Parathyroid adenoma (tissue), 2 donors: Measurements from ENCODE around the gene DHRS4L2.
A peak's percentile ranks its signal among the peaks of the same experiment; 100 is the strongest.
"Not testable (repeated sequence)": the region's sequence is repeated elsewhere in the genome, so short reads cannot be mapped to it uniquely, and the experiment has no call there.

Experiments used
- H2AFZ ChIP-seq: fragments of 300-600 bp; sonication (generic); one replicate; pipeline ENCODE4 v1.7.0; 2017; ENCODE audit warnings: antibody characterized with exemption, mild to moderate bottlenecking
- H3K27ac ChIP-seq: fragments of 300-600 bp; sonication (generic); one replicate; pipeline ENCODE4 v1.7.0; 2017
- H3K27me3 ChIP-seq: fragments of 300-600 bp; sonication (generic); one replicate; pipeline ENCODE4 v1.7.0; 2017; ENCODE audit warnings: low read length; ENCODE audit not compliant: control insufficient read depth, insufficient read depth
- H3K36me3 ChIP-seq: fragments of 300-600 bp; sonication (generic); one replicate; pipeline ENCODE4 v1.7.0; 2017; ENCODE audit warnings: low read length; ENCODE audit not compliant: control insufficient read depth, insufficient read depth
- H3K4me1 ChIP-seq: fragments of 300-600 bp; sonication (generic); one replicate; pipeline ENCODE4 v1.7.0; 2017; ENCODE audit warnings: control low read depth
- H3K4me2 ChIP-seq: fragments of 300-600 bp; sonication (generic); one replicate; pipeline ENCODE4 v1.7.0; 2017; ENCODE audit warnings: low read length
- H3K4me3 ChIP-seq: fragments of 300-600 bp; sonication (generic); one replicate; pipeline ENCODE4 v1.7.0; 2017; ENCODE audit warnings: low read depth, low read length
- H3K79me2 ChIP-seq: fragments of 300-600 bp; sonication (generic); one replicate; pipeline ENCODE4 v1.7.0; 2017; ENCODE audit warnings: control low read depth
- H3K9ac ChIP-seq: fragments of 300-600 bp; sonication (generic); one replicate; pipeline ENCODE4 v1.7.0; 2017; ENCODE audit warnings: mild to moderate bottlenecking
- H3K9me3 ChIP-seq: fragments of 300-600 bp; sonication (generic); one replicate; pipeline ENCODE4 v1.7.0; 2017; ENCODE audit warnings: low read length; ENCODE audit not compliant: control insufficient read depth
- TF ChIP-seq, protein P1 (sequence below): fragments of 300-600 bp; sonication (generic); IDR thresholded peaks from one replicate; pipeline ENCODE4 v1.7.0; 2017; ENCODE audit warnings: antibody characterized with exemption, mild to moderate bottlenecking
- donor health status: primary hyperparathyroidism.

DHRS4L2 gene

DNA sequence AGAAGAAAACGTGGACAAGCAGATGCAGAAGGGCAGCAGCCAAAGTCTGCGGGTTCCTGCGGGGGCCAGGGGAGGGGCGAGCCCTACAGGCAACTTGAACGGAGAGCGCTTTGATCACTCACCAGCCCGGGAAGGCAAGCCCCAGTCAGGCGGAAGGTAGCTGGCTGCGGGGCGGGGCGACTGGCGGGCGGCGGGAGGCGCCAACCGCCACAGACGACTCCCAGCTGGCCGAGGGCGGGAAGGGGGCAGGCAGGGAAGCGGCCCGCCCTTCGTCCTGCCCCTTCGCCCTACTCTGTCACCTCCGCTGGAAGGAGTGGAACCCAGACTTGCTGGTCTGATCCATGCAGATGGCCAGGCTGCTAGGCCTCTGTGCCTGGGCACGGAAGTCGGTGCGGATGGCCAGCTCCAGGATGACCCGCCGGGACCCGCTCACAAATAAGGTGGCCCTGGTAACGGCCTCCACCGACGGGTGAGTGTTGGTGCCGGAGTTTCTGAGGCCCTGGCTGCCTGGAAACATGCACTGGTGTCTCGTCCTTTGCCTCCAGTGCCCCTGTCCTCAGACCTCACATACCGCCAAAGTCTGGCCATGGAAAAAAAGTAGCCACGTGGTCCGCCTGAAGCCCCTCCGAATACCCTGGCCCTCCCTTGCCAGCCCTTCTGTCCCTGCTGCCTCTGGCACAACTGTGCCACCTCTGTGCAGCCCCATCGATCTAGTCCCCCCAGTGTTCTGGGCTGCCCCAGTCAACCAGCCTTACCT lies at the start of gene DHRS4L2:
Gene DHRS4L2 (plus strand): TSS at position 323 of the 757 bp plus-strand sequence. CDS start 19 bp downstream, at position 342.
- not testable (repeated sequence) for H3K4me1 ChIP-seq
- peak within 1 kb of the TSS; percentile 93 for H3K27ac ChIP-seq
- H3K9ac ChIP-seq: peak within 1 kb of the TSS; percentile 83

DNA sequence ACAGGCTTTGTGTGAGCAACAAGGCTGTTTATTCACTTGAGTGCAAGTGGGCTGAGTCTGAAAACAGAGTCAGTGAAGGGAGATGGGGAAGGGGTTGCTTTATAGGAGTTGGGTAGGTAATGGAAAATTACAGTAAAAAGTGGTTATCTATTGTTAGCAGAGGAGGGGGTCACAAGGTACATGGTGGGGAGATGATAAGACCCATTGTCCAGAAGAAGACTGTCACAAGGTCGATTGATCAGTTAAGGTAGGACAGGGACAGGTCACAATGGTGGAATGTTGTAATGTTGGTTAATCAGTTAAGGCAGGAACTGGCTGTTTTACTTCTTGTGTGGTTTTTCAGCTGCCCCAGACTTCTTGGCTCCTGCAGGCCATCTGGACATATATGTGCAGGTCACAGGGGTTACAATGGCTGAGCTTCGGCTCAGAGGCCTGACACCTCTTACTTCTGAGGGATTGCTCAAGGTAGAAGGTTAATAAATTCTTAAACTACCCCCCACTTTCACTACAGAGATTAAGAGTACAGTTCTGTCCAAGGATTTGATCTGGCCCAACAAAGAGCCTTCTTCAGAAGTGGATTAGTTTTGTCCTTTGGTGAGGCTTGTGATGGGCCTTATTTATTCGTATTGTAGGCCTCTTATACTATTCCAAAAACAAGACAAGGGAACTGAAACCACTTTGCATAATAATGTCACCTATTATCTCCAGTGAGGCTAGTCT lies 49.0 kb upstream of the DHRS4L2 start:
- Histone ChIP-seq H2AFZ (no peak overlapping the region), H3K27ac (no peak overlapping the region), H3K36me3 (no peaks in the 10 kb centered on the region), H3K9me3 (no peaks in the 10 kb centered on the region), H3K27me3 (no peaks in the 10 kb centered on the region), H3K4me3 (no peak overlapping the region), H3K4me2 (no peak overlapping the region), H3K4me1 (peaks cover 10% of the 10 kb centered on the region), H3K79me2 (peaks cover 19% of the 10 kb centered on the region), H3K9ac (no peak overlapping the region)
- TF ChIP-seq, protein P1, sequence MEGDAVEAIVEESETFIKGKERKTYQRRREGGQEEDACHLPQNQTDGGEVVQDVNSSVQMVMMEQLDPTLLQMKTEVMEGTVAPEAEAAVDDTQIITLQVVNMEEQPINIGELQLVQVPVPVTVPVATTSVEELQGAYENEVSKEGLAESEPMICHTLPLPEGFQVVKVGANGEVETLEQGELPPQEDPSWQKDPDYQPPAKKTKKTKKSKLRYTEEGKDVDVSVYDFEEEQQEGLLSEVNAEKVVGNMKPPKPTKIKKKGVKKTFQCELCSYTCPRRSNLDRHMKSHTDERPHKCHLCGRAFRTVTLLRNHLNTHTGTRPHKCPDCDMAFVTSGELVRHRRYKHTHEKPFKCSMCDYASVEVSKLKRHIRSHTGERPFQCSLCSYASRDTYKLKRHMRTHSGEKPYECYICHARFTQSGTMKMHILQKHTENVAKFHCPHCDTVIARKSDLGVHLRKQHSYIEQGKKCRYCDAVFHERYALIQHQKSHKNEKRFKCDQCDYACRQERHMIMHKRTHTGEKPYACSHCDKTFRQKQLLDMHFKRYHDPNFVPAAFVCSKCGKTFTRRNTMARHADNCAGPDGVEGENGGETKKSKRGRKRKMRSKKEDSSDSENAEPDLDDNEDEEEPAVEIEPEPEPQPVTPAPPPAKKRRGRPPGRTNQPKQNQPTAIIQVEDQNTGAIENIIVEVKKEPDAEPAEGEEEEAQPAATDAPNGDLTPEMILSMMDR: no peak

More for the DNA sequence above, at the start of gene DHRS4L2:
- Histone ChIP-seq H3K4me2 (peak within 1 kb of the TSS; percentile 60), H3K4me3 (peak within 1 kb of the TSS; percentile 46), H2AFZ (peak within 1 kb of the TSS; percentile 93)
- not testable (repeated sequence) for H3K79me2 ChIP-seq, H3K9me3 ChIP-seq, H3K36me3 ChIP-seq, H3K27me3 ChIP-seq

DNA sequence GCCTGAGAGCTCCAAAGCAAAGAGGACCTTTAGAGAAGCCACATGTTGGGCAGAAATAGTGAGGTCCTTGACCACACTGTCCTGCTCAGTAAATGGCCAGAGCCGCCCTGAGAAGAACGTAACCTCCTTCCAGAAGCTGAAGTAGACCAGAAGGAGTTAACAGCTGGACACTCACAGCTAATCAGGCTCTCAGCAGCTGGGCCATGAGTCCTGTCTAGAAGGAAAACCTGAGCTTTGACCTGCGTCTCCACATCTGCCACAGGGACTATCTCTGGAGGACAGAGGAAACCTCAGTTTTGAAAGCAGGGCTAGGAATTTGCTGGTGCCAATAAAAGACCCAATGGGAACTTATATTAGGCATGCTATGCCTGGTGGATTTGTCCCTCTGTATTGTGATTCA lies 47.5 kb upstream of the DHRS4L2 start:
- H3K27ac ChIP-seq: no peak overlapping the region
- H3K4me2 ChIP-seq: no peak overlapping the region
- H3K79me2 ChIP-seq: peaks cover 25% of the 10 kb centered on the region
- H3K27me3 ChIP-seq: no peaks in the 10 kb centered on the region
- no peaks in the 10 kb centered on the region for H3K9me3 ChIP-seq
- H3K36me3 ChIP-seq: no peaks in the 10 kb centered on the region
- no peak overlapping the region for H3K4me3 ChIP-seq
- no peak overlapping the region for H2AFZ ChIP-seq
- TF ChIP-seq, protein P1: no peak
- no peak overlapping the region for H3K9ac ChIP-seq
- peaks cover 10% of the 10 kb centered on the region for H3K4me1 ChIP-seq

DNA sequence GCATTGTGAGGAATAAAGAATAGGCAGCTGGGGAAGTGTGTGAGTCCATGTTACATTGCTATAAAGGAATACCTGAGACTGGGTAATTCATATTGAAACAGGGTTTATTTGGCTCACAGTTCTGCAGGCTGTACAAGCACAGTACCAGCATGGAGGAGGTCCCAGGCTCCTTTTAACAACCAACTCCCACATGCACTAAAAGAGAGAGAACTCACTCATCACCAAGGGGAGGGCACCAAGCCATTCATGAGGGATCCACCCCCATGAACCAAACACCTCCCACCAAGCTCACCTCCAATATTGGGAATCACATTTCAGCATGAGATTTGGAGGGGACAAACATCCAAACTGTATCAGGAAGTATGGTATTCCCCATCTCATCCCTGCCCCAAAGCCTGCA lies 47.1 kb upstream of the DHRS4L2 start:
- Histone ChIP-seq H3K4me2 (no peak overlapping the region), H3K27me3 (no peaks in the 10 kb centered on the region), H3K27ac (no peak overlapping the region), H3K36me3 (no peaks in the 10 kb centered on the region), H3K4me3 (no peak overlapping the region), H3K9me3 (no peaks in the 10 kb centered on the region), H2AFZ (no peak overlapping the region), H3K9ac (no peak overlapping the region), H3K79me2 (peaks cover 29% of the 10 kb centered on the region), H3K4me1 (peaks cover 10% of the 10 kb centered on the region)
- TF ChIP-seq, protein P1: no peak

DNA sequence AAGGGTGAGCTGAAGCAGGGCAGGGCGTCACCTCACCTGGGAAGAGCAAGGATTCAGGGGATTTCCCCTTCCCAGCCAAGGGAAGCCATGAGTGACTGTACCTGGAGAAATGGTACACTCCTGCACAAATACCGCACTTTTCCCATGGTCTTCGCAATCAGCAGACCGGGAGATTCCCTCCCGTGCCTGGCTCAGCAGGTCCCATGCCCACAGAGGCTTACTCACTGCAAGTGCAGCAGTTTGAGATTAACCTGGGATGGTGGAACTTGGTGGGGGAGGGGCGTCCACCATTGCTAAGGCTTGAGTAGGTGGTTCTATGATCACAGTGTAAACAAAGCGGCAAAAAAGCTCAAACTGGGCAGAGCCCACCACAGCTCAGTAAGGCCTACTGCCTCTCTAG lies 46.1 kb upstream of the DHRS4L2 start:
- peaks cover 10% of the 10 kb centered on the region for H3K4me1 ChIP-seq
- H3K9ac ChIP-seq: no peak overlapping the region
- H3K79me2 ChIP-seq: peaks cover 37% of the 10 kb centered on the region
- no peaks in the 10 kb centered on the region for H3K27me3 ChIP-seq
- TF ChIP-seq, protein P1: no peak
- no peaks in the 10 kb centered on the region for H3K9me3 ChIP-seq
- no peak overlapping the region for H2AFZ ChIP-seq
- no peak overlapping the region for H3K4me2 ChIP-seq
- no peak overlapping the region for H3K27ac ChIP-seq
- H3K36me3 ChIP-seq: no peaks in the 10 kb centered on the region
- no peak overlapping the region for H3K4me3 ChIP-seq

DNA sequence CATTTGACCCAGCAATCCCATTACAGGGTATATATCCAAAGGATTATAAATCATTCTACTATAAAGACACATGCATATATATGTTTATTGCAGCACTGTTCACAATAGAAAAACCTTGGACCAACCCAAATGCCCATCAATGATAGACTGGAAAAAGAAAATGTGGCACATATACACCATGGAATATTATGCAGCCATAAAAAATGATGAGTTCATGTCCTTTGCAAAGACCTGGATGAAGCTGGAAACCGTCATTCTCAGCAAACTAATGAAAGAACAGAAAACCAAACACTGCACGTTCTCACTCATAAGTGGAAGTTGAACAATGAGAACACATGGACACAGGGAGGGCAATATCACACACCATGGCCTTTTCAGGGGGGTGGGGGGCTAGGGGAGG lies 39.7 kb upstream of the DHRS4L2 start:
- H3K27ac ChIP-seq, H3K36me3 ChIP-seq: not testable (repeated sequence)

More for the DNA sequence above, 39.7 kb upstream of the DHRS4L2 start:
- H3K9ac ChIP-seq, H2AFZ ChIP-seq, H3K4me3 ChIP-seq, H3K9me3 ChIP-seq, H3K4me2 ChIP-seq, H3K27me3 ChIP-seq: not testable (repeated sequence)
- H3K79me2 ChIP-seq: peaks cover 44% of the 10 kb centered on the region
- H3K4me1 ChIP-seq: peaks cover 12% of the 10 kb centered on the region
